Hypothalamus (tissue), 51 donors: ENCODE data around the gene FCSK.
"Not testable (repeated sequence)": the region's sequence is repeated elsewhere in the genome, so short reads cannot be mapped to it uniquely, and the experiment has no call there.

ENCODE experiments used
- DNase-seq, 51 donors: peaks; one replicate each; lab custom pipeline; 2025; lab: John Stamatoyannopoulos, UW

The FCSK gene

DNA sequence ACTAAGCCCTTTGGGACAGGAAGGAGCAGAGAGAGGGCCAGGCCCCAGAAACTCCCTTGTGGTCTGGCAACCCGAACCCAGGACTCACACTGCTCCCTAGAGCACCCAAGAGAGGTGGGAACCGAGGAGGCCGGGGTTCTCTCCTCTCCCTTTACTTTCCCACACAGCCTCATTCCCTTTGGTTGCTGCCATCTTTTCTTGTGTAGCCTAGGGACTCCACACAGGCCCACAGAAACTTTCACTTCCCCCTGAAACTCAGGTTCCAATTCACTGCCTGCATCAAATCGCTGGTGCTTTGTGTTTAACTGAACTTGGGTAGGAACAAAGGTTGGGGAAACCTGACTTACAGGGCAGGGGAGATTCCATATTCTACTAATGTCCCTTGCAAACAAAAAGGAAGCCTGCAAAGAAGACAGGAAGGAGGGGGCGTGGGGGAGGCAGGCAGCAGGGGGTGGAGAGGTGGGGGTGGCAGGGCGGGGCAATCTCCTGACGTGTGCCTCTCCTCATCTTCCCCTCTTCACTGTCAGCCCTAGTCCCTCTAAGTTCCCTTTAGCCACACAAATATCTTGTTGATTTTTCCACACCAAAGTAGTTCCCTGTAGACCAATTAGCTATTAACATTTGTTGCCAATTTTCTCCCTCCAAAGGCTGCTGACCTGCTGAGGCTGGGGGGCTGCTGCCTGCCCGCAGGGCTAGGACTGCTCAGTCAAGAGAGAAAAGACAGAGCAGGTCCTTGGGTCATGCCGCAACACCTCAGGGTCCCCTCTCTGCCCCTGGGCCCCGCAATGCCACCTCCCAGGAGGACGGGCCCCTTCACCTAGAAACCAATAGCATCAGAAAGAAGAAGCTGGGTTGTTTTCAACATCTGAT lies 23.5 kb upstream of the FCSK start:
- no peak for DNase-seq

DNA sequence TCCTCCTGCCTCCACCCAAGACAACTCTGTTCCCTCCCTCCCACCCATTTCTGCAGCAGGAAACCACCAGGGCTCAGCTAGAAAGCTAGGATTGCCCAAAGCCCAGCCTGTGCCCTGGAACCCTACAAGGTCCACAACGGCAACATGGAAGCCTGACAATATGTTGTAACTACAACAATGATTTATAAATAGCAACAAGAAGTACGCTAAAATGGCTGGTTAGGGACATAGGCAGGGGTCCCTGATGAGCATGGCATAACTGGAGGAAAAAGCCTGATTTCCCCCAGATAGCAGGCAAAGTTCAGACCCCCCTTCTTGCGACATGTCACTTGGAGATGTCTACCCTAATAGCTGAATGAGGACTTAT lies 22.1 kb upstream of the FCSK start:
- DNase-seq, result no peak

DNA sequence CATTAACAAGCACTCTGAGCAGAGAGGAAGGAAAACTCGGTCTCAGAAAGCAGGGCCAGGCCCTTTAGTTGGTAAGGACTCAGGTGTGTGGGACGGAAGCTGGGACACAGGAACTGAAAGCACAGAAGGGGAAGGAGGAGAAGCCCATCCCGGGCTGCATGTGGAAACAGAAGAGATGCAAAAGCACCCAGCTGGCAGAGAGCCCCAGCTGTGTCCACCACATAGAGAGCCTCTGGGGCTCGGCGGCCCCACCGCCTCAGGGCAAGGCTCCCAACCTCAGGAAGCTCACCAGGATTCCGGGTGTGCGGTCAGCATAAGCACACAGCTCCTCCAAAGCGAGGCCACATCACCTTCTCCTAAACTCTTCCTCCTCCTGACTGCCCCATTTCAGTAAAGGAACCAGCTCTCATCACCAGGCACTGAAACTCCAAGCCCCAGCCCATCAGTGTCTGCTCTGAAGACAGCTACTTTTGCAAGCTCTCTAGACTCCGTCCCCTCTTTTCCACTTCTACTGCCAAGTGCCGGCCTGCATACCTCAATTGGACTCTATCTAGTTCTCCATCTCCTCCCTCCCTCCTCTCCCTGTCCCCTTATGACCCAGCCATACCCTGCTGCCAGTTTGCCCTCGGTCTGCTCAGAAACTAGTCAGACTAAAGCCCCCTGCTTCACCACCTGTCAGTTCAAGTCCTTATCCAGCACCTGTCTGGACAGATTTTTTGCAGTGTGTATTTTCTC lies 21.5 kb upstream of the FCSK start:
- no peak for DNase-seq

DNA sequence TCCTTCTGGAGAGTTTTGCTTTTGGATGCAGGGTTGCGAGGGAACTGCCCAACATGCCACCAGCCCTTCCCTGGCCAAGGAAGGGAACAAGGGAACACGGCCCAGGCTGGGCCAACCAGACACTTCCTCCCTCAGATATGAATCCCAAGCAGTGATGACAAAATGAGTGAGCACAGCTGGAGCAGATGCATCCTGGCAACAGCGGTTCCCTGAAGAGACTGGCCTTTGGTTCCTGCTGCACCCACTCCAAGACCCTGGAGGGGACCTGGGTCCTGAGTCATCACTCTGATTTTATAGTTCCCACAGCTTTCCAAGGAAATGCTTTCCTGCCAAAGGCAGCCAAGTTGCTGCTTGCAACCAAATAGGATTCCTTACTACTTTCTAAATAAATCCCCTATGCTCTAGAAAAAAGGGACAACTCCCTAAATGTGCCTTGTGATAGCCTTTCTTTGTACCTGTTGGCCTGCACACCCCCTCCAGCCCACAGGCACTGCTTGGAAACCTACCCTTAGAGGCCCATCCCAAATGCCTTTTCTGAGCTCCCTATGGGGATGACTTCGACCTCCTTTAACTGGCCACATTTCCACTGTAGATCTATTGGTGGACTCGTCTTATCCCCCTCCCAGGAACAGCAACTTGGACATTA lies 20.8 kb upstream of the FCSK start:
- peak in 1 of 51 donors; percentile 9 for DNase-seq

DNA sequence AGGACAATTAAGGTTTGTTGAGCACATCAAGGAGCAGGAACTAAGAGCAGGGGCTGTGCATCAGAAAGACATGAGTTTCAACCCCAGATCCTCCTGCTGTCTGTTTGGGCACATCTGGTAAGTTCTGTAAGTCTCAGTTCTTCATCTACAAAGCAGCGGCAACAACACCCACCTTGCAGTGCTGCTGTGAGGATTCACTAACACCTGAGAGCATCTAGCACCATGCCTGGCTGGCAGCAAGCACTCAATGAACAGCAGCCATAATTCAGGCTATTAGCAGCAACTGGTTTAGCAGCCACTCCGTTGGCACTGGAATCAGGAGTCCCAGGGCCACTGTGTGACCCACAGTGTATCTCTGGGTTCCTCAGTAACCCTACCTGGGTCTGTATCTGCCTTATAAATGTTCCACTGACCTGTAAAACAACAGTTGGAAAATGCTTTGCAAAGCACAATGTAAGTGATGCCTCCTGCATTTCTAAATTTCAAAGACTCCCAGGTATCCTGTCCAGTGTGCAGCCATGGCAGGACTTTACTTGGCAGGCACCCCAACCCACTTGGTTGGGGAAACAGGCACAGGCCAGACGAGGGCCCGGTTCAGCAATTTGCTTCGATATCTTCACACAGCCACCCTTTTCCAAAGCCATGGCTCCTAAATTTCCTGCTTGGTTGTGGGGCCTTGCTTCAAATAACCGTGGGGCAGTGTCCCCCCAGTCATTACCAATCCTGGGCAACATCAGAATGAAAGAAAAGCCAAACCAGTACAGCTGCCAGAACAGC lies 19.7 kb upstream of the FCSK start:
- no peak for DNase-seq

DNA sequence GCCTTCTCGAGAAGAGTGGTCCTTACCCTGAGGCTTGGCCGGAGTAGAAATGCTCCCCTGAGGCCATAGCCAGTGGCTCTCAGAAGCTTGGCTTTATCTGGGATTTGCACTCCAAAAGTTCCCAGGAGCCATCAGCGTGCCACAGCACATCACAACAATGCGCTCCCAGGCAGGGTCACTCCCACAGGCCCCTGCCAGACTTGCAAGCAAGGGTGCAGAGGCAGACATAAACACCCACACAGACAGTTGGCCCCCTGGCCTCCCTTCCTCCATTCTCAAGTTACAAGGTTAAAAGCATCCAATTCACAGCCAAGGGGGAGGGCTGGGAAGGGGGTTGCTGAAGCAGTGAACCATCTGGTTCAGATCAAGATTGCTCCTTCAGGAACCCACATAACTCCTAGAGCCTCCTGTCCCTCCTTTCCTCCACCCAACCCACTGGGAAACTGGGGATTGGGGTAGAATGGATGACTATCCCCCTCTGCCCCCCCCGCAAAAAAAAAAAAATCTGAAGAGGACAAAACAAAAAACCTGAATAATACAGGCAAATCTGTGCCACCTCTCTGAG lies 17.3 kb upstream of the FCSK start:
- DNase-seq, result no peak

DNA sequence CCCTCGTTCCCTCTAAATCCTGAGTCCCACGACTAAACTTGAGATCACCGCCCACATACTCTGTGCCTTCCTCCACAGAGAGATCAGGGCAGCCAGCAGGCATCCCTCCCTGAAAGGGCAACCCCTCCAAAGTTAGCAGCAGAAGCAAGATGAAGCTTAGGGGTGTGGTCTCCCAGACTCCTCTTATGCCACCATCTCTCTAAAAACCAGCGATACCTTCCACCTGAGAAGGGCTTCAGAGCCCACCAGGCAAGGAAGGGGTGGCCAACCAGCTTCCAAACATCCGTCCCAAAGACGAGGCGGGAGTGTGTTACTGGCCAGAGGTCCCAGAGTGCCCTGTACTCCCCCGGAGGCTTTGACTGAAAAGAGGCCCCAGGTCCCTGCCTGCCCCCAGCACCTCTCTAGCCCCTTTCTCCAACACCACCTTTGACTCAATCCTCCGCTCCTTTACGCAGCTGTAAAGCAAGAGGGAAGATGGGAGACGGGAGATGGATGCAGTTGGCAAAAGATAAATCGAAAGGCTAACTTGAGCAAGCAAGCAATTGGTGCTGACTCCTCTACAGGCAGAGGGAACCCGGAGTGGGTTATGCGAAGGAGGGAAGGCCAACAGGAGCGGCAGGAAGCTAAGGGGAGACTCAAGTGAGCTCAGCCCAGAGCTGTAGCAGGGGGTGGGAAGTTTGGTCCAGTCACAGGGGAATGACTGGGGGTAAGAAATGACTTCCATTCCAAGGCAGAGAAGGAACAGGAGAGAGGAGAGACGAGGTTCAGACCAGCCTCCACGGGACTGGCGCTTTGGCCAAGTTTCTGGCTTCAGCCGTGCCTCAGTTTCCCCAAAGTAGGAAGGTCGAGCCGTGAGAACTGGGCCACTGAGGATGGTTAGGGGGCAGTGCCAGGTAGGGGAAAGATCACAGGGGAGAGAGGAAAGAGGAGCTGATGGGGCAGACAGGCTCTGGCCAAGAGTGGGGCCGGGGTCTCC lies 16.5 kb upstream of the FCSK start:
- peak in 4 of 51 donors; percentile 7 to 34 (median 22) for DNase-seq

DNA sequence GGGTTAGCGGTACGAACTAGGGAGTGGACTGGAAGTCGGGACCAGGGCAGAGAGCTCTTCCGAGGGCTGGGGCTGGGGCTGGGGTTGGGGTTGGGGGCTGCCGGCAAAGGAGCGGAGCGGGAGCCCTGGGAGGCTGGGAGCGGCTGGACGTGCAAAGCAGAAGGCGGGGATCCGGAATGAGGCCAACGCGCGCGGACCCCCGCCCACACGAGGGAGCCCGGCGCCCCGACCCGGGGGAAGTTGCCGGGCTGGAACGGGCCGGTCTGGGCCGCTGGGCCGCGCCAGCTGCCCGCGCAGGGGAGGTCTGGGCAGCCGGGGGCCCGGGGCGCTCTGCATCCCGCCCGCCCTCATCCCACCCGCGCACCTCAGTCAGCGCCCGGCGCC lies 15.8 kb upstream of the FCSK start:
- peak in 14 of 51 donors; percentile 14 to 61 (median 46) for DNase-seq

DNA sequence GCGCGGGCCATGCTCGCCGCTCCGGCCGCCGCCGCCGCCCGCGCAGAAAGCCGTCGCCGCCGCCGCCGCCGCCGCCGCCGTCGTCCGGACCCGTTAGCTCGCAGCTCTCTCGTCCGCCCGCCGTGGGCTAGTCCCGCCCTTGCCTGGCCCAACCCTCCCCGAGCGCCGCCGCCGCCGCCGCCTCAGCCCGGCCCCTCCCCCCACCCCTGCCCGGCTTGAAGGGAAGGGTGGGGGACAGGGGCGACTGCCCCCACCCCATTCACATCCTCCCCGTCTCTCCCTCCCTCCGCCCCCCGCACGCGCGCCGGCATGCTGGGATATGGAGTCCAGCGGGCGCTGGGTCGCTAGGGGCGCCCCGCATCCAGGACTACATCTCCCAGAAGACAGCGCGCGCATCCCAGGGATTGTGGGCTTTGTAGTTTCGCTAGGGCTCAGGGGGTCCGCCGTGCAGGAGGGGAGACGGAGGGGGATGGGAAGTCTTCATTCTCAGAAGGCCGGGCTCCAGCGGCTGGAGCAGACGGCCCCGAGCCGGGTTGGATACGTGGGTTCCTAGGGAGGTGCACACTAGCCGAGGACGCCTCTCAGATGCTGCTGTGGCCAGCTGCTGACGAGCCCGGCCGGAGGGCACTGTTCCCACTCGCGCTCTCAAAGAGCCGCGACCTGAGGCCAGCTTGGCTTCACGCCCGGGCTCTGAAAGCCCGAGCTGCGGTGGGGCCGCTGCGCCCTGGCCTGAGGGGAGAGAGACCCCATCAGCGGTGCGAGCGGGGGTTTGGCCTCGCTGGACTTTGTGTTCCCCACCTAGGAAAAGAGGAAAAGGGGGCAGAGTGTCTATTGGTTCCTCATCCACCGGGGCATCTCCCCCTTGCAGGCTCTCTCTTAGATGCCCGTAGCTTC lies 15.2 kb upstream of the FCSK start, which contains the start of gene ST3GAL2:
Gene ST3GAL2 (minus strand): TSS at position 132 of the 894 bp plus-strand sequence. CDS start 40,570 bp downstream, outside the sequence.
- DNase-seq, result peak; percentile 58 to 97 (median 93)

DNA sequence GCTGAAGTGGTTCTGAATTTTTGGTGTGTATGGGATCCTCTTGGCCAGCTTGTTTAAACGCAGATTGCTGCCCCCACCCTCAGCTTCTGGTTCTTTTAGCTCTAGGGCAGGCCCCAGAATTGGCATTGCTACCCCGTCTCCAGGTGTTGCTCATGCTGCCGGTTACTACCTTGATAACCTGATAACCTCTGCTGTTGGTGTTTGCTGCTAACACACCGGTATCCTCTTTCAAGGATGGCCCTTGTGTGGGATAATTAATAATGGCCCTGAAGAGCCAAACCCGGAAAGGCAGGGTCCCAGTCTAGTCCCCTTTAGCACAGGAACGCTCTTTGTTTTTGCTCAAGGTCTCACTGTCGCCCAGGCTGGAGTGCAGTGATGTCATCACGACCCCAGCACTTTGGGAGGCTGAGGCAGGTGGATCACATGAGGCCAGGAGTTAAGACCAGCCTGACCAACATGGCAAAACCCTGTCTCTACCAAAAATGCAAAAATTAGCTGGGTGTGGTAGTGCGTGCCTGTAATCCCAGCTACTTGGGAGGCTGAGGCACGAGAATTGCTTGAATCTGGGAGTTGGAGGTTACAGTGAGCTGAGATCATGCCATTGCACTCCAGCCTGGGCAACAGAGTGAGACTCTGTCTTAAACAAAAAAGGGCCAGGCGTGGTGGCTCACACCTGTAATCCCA lies 14.2 kb upstream of the FCSK start:
- DNase-seq, result peak in 1 of 51 donors; percentile 29

DNA sequence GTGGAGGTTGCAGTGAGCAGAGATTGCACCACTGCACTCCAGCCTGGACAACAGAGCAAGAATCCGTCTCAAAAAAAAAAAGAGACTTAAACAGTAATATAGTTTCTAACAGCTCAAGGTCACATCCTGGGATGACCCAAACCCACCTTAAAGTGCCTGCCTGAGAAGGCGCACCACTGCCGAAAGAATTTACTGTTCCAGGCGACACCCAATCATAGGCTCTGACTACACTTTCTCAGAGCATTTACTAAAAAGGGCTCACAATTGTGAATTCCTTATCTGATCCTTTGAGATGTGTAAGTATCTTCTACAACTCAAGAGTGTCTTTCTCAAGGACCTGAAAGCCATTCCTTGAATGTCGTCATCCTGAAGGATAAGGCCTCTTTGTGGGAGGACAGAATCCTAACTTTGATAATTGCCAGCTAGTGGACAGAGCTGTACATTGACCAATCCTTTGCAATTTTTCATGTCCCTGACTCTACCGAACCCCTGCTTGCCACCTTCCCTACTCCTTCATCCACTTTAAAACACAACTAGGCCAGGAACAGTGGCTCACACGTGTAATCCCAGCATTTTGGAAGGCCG lies 12.9 kb upstream of the FCSK start:
- no peak for DNase-seq

DNA sequence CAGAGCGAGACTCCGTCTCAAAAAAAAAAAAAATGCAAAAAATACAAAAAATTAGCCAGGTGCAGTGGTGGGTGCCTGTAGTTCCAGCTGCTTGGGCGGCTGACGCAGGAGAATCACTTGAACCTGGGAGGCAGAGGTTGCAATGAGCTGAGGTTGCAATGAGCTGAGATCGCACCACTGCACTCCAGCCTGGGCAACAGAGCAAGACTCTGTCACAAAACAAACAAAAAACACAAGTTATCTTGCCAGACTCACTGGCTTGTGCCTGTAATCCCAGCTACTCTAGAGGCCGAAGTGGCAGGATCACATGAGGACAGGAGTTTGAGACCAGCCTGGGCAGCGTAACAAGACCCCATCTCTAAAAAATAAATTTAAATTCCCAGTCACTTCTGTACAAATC lies 12.1 kb upstream of the FCSK start:
- no peak for DNase-seq

DNA sequence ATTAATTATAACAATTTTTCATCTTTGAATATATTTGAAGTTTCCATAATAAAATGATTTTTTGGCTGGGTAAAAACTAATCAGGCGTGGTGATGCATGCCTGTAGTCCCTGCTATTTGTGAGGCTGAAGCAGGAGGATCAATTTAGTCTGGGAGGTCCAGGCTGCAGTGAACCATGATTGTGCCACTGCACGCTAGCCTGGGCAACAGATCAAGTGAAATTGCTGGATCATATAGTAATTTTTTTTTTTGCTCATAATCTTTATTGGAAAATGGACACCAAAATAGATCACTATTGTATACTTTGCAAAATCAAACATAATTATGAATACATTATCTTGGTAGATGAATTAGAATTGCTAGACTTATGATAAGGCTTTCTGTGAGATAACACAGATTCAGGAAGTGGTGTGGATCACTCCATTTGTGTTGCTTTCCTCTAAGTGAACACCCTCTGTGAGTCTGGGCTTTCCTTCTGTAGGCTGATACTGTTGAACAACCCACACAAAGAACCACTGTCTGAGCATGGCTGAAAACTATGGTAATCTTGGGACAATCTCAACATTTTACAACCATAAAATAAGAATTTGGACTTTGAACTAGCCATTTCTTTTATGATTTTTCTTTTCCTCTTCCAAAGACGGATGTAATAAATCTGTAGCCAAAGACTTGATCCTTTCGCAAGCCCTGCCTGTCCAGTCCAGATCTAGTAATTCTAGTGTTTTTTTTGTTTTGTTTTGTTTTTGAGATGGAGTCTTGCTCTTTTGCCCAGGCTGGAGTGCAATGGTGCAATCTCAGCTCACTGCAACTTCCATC lies 9.9 kb upstream of the FCSK start:
- no peak for DNase-seq

DNA sequence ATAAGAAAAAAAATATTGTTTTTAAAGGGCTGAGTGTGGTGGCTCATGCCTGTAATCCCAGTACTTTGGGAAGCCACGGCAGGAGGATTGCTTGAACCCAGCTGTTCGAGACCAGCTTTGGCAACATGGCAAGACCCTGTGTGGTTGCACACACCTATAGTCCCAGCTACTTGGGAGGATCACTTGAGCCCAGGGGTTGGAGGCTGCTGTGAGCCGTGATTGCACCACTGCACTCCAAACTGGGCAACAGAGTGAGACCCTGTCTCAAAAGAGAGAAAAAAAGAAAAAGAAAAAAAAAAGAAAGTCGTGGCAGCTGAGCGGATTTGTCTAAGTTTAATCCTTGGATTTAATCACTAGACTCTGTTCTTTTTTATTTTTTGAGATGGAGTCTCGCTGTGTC lies 6.3 kb upstream of the FCSK start:
- DNase-seq, result no peak

DNA sequence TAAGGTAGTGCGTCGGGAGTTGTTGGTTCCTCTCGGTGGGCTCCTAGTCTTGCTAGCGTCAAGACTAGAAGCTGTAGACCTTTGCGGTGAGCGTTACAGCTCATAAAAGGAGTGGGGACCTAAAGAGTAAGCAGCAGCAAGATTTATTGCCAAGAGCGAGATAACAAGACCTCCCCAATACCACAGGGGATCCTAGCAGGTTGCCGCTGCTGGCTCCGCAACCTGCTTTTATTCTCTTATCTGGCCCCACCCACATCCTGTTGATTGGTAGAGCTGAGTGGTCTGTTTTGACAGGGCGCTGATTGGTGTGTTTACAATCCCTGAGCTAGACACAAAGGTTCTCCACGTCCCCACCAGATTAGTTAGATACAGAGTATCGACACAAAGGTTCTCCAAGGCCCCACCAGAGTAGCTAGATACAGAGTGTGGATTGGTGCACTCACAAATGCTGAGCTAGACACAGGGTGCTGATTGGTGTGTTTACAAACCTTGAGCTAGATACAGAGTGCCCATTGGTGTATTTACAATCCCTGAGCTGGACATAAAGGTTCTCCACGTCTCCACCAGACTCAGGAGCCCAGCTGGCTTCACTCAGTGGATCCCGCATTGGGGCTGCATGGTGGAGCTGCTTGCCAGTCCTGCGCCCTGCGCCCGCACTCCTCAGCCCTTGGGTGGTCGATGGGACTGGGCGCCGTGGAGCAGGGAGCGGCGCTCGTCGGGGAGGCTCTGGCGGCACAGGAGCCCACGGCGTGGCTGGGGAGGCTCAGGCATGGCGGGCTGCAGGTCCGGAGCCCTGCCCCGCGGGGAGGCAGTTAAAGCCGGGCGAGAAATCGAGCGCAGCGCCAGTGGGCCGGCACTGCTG lies 4.0 kb upstream of the FCSK start:
- DNase-seq, result not testable (repeated sequence)
